GM12864 (cell line): ENCODE measurements around the gene KRT75.

Source experiments
- DNase-seq: peaks from one replicate; pipeline ENCODE4 v3.0.0-alpha.2; 2011; ENCODE audit warnings: low read depth
- H3K4me3 ChIP-seq: 2 replicates; pipeline ENCODE4 v1.5.1; 2011; ENCODE audit warnings: mild to moderate bottlenecking, low read depth, low read length, control low read depth
- CTCF ChIP-seq: IDR thresholded peaks from 2 replicates; pipeline ENCODE4 v1.5.1; 2011; ENCODE audit warnings: low read depth, mild to moderate bottlenecking, moderate library complexity, low read length, control low read depth, inconsistent platforms; ENCODE audit errors: missing control alignments

The KRT75 gene

GRCh38 chr12:52402377-52402776 lies 31.8 kb downstream of the KRT75 start:
- no peak overlapping the region for H3K4me3 ChIP-seq
- TF ChIP-seq CTCF = no peak
- no peak for DNase-seq

- DNase-seq = no peak
- TF ChIP-seq CTCF = no peak
- no peak overlapping the region for H3K4me3 ChIP-seq
Observed at GRCh38 chr12:52401926-52402325, 32.2 kb downstream of the KRT75 start.

GRCh38 chr12:52401526-52401925 lies 32.6 kb downstream of the KRT75 start:
- TF ChIP-seq CTCF = no peak
- DNase-seq = no peak
- H3K4me3 ChIP-seq = no peak overlapping the region

GRCh38 chr12:52400906-52401305 lies 33.3 kb downstream of the KRT75 start:
- H3K4me3 ChIP-seq = no peak overlapping the region
- DNase-seq = no peak
- no peak for TF ChIP-seq CTCF

- DNase-seq = no peak
- no peak for TF ChIP-seq CTCF
- no peak overlapping the region for H3K4me3 ChIP-seq
Observed at GRCh38 chr12:52399756-52400155, 34.4 kb downstream of the KRT75 start.

- DNase-seq = no peak
- no peak for TF ChIP-seq CTCF
- no peak overlapping the region for H3K4me3 ChIP-seq
Observed at GRCh38 chr12:52398176-52398575, 36.0 kb downstream of the KRT75 start.

- no peak overlapping the region for H3K4me3 ChIP-seq
- no peak for DNase-seq
- no peak for TF ChIP-seq CTCF
Observed at GRCh38 chr12:52396656-52397055, 37.5 kb downstream of the KRT75 start.
